K562 (cell line): ENCODE measurements around the gene PPIP5K2. TPM values are rescaled to one million over a fixed set of nuclear protein-coding genes. Genes with fewer than 3 reads are reported as not detected.
A peak's percentile ranks its signal among the peaks of the same experiment; 100 is the strongest.

Experiments
- CHD2 ChIP-seq: IDR thresholded peaks from 2 replicates; pipeline ENCODE4 v1.6.1; 2011; ENCODE audit warnings: low read depth, low read length
- CXXC5 ChIP-seq: fragments of 250-450 bp; sonication (Bioruptor Pico); IDR thresholded peaks from 2 replicates; pipeline ENCODE4 v1.8.0; 2022; ENCODE audit warnings: inconsistent platforms, mild to moderate bottlenecking, moderate library complexity
- DNMT1 ChIP-seq: fragments of 450-650 bp; IDR thresholded peaks from 2 replicates; pipeline ENCODE4 v1.6.1; 2016; ENCODE audit warnings: antibody characterized with exemption, mild to moderate bottlenecking
- ETV1 ChIP-seq: fragments of 450-650 bp; conservative IDR thresholded peaks from 2 replicates; pipeline ENCODE4 v1.6.1; 2016; ENCODE audit warnings: missing genetic modification characterization, control low read depth, low read depth, missing compliant biosample characterization
- ETV6 ChIP-seq, 3 experiments: fragments of 150-350 bp in 1 of 3; sonication (generic) in 1 of 3; formaldehyde crosslinking in 1 of 3; IDR thresholded peaks; 2 replicates each; pipeline versions ENCODE4 v1.6.1 to v1.8.0; 2014 to 2022; ENCODE audit warnings: borderline replicate concordance in 2 of 3, low read depth in 2 of 3, antibody characterized with exemption in 1 of 3, low read length in 1 of 3, mild to moderate bottlenecking in 1 of 3, missing genetic modification reagents in 1 of 3
- HDAC8 ChIP-seq: fragments of 450-650 bp; IDR thresholded peaks from 2 replicates; pipeline ENCODE4 v1.6.1; 2016; ENCODE audit warnings: mild to moderate bottlenecking, missing genetic modification characterization, moderate library complexity, missing compliant biosample characterization
- JUND ChIP-seq, 2 experiments: IDR thresholded peaks; 2 replicates in 1 of 2; 3 replicates in 1 of 2; pipeline ENCODE4 v1.6.1; 2011; ENCODE audit warnings: borderline replicate concordance in 2 of 2, low read depth in 2 of 2, low read length in 2 of 2, improper control_type of control experiment in 1 of 2, missing biosample characterization in 1 of 2, missing genetic modification characterization in 1 of 2, missing genetic modification reagents in 1 of 2
- KDM1A ChIP-seq, 2 experiments: fragments of 450-650 bp; IDR thresholded peaks; 2 replicates each; pipeline ENCODE4 v1.6.1; 2016; ENCODE audit warnings: mild to moderate bottlenecking in 2 of 2
- MAFF ChIP-seq: IDR thresholded peaks from 2 replicates; pipeline ENCODE4 v1.6.1; 2012; ENCODE audit warnings: low read length, improper control_type of control experiment
- MTA3 ChIP-seq: fragments of 450-650 bp; formaldehyde crosslinking; IDR thresholded peaks from 2 replicates; pipeline ENCODE4 v1.6.1; 2017; ENCODE audit warnings: mild to moderate bottlenecking, borderline replicate concordance
- POLR2H ChIP-seq: IDR thresholded peaks from 2 replicates; pipeline ENCODE4 v1.6.1; 2016; ENCODE audit warnings: missing genetic modification characterization, low read depth, mild to moderate bottlenecking, control low read depth, missing compliant biosample characterization, moderate library complexity
- RB1 ChIP-seq: fragments of 450-650 bp; IDR thresholded peaks from 2 replicates; pipeline ENCODE4 v1.6.1; 2017; ENCODE audit warnings: low read depth, mild to moderate bottlenecking
- RCOR1 ChIP-seq, 2 experiments: IDR thresholded peaks; 2 replicates each; pipeline ENCODE4 v1.6.1; 2012; ENCODE audit warnings: low read depth in 2 of 2, low read length in 2 of 2, borderline replicate concordance in 1 of 2, improper control_type of control experiment in 1 of 2
- RFX1 ChIP-seq: fragments of 450-650 bp; IDR thresholded peaks from 2 replicates; pipeline ENCODE4 v1.6.1; 2016; ENCODE audit warnings: mild to moderate bottlenecking, moderate library complexity
- SFPQ ChIP-seq: fragments of 200-400 bp; formaldehyde crosslinking; IDR thresholded peaks from 2 replicates; pipeline ENCODE4 v1.6.1; 2017; ENCODE audit warnings: mild to moderate bottlenecking, low read depth, low read length, moderate library complexity
- SMARCA4 ChIP-seq: fragments of 450-650 bp; IDR thresholded peaks from 2 replicates; pipeline ENCODE4 v1.6.1; 2016
- STAT5B ChIP-seq: fragments of 250-450 bp; sonication (Bioruptor Pico); IDR thresholded peaks from 2 replicates; pipeline ENCODE4 v1.8.0; 2021; ENCODE audit warnings: mild to moderate bottlenecking, inconsistent platforms
- ZBTB43 ChIP-seq: sonication (generic); formaldehyde crosslinking; IDR thresholded peaks from 2 replicates; pipeline ENCODE4 v1.8.0; 2023; ENCODE audit warnings: mild to moderate bottlenecking, missing genetic modification reagents
- ZBTB8A ChIP-seq: fragments of 450-650 bp; IDR thresholded peaks from 2 replicates; pipeline ENCODE4 v1.6.1; 2018; ENCODE audit warnings: mild to moderate bottlenecking, moderate library complexity; ENCODE audit not compliant: partially characterized antibody
- ZKSCAN8 ChIP-seq: fragments of 200-800 bp; sonication (Bioruptor generic); IDR thresholded peaks from 2 replicates; pipeline ENCODE4 v1.6.1; 2016; ENCODE audit warnings: missing genetic modification characterization, missing compliant biosample characterization
- ZNF764 ChIP-seq: fragments of 250-450 bp; sonication (Bioruptor Pico); IDR thresholded peaks from 2 replicates; pipeline ENCODE4 v1.4.0; 2020; ENCODE audit warnings: low read depth, mild to moderate bottlenecking, moderate library complexity
- ZNF766 ChIP-seq: fragments of 200-800 bp; sonication (Bioruptor generic); conservative IDR thresholded peaks from 2 replicates; pipeline ENCODE4 v1.6.1; 2016; ENCODE audit warnings: missing genetic modification characterization, missing compliant biosample characterization
- ZNF785 ChIP-seq: fragments of 250-450 bp; sonication (Bioruptor Pico); IDR thresholded peaks from 2 replicates; pipeline ENCODE4 v1.4.0; 2020; ENCODE audit warnings: mild to moderate bottlenecking
- ZNF79 ChIP-seq: fragments of 250-450 bp; sonication (Bioruptor Pico); IDR thresholded peaks from 2 replicates; pipeline ENCODE4 v1.4.0; 2020; ENCODE audit warnings: low read depth, mild to moderate bottlenecking, moderate library complexity
- polyA plus RNA-seq, 8 experiments: library from polyadenylated mRNA; depleted of rRNA in 4 of 8; stranded (reverse) in 5 of 8; unstranded in 3 of 8; fragments of >200 nt; fragmentation: Nextera tagmentation in 2 of 8; fragmentation: Illumina TruSeq in 1 of 8; extraction: Ambion mirVana in 2 of 8; extraction: Trizol in 1 of 8; gene quantifications; 2 replicates each; pipeline versions ENCODE4 v1.2.1 to v1.2.3, GENCODE V29; 2011 to 2014; ENCODE audit warnings: inconsistent platforms in 1 of 8, missing spikeins in 1 of 8
- total RNA-seq, 7 experiments: library from RNA; depleted of rRNA in 6 of 7; stranded (reverse); fragments of >200 nt in 6 of 7; fragmentation: Illumina TruSeq in 2 of 7; extraction: Trizol in 2 of 7; gene quantifications; 2 replicates each; pipeline versions ENCODE4 v1.2.1 to v1.2.3, GENCODE V29; 2011 to 2021; ENCODE audit warnings: low replicate concordance in 1 of 7
- TF ChIP-seq, protein P1 (sequence below): fragments of 250-450 bp; sonication (Bioruptor Pico); IDR thresholded peaks from 2 replicates; pipeline ENCODE4 v1.8.0; 2021; ENCODE audit warnings: mild to moderate bottlenecking, moderate library complexity

The PPIP5K2 gene
- total and polyA plus RNA-seq, 9 of the 15 experiments (the other 6 are each of a cell fraction or from before 2014, with no cell fraction given): 39.4 to 150 (median 99.1) TPM

GRCh38 chr5:103114440-103114839 lies 5.7 kb upstream of the PPIP5K2 start (continued):
- TF ChIP-seq ETV6 (IDR thresholded peaks at IDR 0.05; ENCODE audit: borderline replicate concordance in 1 of 2, low read depth in 2 of 2, low read length in 1 of 2) (peak in 1 of 2 experiments; percentile 91; a peak in 2 of 4 replicates), ETV6 (CRISPR knock-in tag; IDR thresholded peaks at IDR 0.05; ENCODE audit: borderline replicate concordance) (no peak), JUND (IDR thresholded peaks at IDR 0.05; ENCODE audit: borderline replicate concordance, low read depth, low read length) (peak; percentile 10; the same call in 1 of the 2 replicates), JUND (tag; IDR thresholded peaks at IDR 0.05; ENCODE audit: borderline replicate concordance, low read depth, low read length) (no peak), ZNF785 (CRISPR knock-in tag) (no peak), ZBTB43 (CRISPR knock-in tag) (no peak), HDAC8 (tag) (no peak), MAFF (no peak), KDM1A (IDR thresholded peaks at IDR 0.05) (0 out of 4 replicates have a peak, but pooled peaks of 1 of the 2 experiments have one; percentile 21), RFX1 (no peak), SFPQ (no peak), ZNF764 (CRISPR knock-in tag) (no peak), ZKSCAN8 (CRISPR knock-in tag) (0 out of 2 replicates have a peak, but pooled peaks have one; percentile 78), CHD2 (no peak), DNMT1 (no peak), ZNF766 (CRISPR knock-in tag) (no peak), RB1 (no peak), POLR2H (tag) (0 out of 2 replicates have a peak, but pooled peaks have one; percentile 36), SMARCA4 (peak; percentile 25; the same call in 1 of the 2 replicates), RCOR1 (IDR thresholded peaks at IDR 0.05; ENCODE audit: borderline replicate concordance in 1 of 2, low read depth in 2 of 2, low read length in 2 of 2) (peak in 1 of 2 experiments; percentile 69; a peak in 1 of 4 replicates), CXXC5 (peak; percentile 58), ZNF79 (CRISPR knock-in tag) (no peak), ETV1 (tag) (peak; percentile 78), STAT5B (CRISPR knock-in tag) (no peak), ZBTB8A (no peak), MTA3 (no peak)
- TF ChIP-seq, protein P1, sequence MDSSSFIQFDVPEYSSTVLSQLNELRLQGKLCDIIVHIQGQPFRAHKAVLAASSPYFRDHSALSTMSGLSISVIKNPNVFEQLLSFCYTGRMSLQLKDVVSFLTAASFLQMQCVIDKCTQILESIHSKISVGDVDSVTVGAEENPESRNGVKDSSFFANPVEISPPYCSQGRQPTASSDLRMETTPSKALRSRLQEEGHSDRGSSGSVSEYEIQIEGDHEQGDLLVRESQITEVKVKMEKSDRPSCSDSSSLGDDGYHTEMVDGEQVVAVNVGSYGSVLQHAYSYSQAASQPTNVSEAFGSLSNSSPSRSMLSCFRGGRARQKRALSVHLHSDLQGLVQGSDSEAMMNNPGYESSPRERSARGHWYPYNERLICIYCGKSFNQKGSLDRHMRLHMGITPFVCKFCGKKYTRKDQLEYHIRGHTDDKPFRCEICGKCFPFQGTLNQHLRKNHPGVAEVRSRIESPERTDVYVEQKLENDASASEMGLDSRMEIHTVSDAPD (CRISPR knock-in tag): no peak
